ENCODE results near the gene PKP3.
"Not testable (repeated sequence)": the region's sequence is repeated elsewhere in the genome, so short reads cannot be mapped to it uniquely, and the experiment has no call there.

Gene PKP3

GRCh38 chr11:432501-433100 lies 38.6 kb downstream of the PKP3 start:
- no peak for DNase-seq

- no peak for DNase-seq
Measured at GRCh38 chr11:433111-433510, 39.1 kb downstream of the PKP3 start.

- no peak for DNase-seq
Measured at GRCh38 chr11:433641-434040, 39.6 kb downstream of the PKP3 start.

GRCh38 chr11:434496-434895 lies 40.5 kb downstream of the PKP3 start:
- no peak for DNase-seq

GRCh38 chr11:434999-435740 lies 41.2 kb downstream of the PKP3 start:
- not testable (repeated sequence) for DNase-seq

GRCh38 chr11:437228-437870 lies 43.3 kb downstream of the PKP3 start:
- DNase-seq = no peak

- no peak for DNase-seq
Measured at GRCh38 chr11:438101-438844, 44.3 kb downstream of the PKP3 start.

GRCh38 chr11:439315-440064 lies 45.5 kb downstream of the PKP3 start:
- DNase-seq = no peak

GRCh38 chr11:440065-441042 lies 46.3 kb downstream of the PKP3 start:
- no peak for DNase-seq

GRCh38 chr11:441043-441417 lies 47.0 kb downstream of the PKP3 start:
- no peak for DNase-seq

- DNase-seq = no peak
Measured at GRCh38 chr11:441418-442274, 47.6 kb downstream of the PKP3 start, which contains the start of gene ANO9. ANO9 (minus strand) TSS chr11:442011; CDS start chr11:441926, 85 bp downstream.

GRCh38 chr11:442611-443081 lies 48.6 kb downstream of the PKP3 start:
- DNase-seq = no peak

GRCh38 chr11:443542-444199 lies 49.7 kb downstream of the PKP3 start:
- DNase-seq = peak; percentile 66

GRCh38 chr11:444396-445144 lies 50.6 kb downstream of the PKP3 start:
- peak; percentile 81 for DNase-seq

GRCh38 chr11:445765-446588 lies 52.0 kb downstream of the PKP3 start:
- no peak for DNase-seq

- DNase-seq = no peak
Measured at GRCh38 chr11:446891-447290, 52.9 kb downstream of the PKP3 start.

GRCh38 chr11:447923-448731 lies 54.1 kb downstream of the PKP3 start:
- peak; percentile 36 for DNase-seq

Measured in NCI-H524 treated with DMSO at 0.1 percent for 48 hours (cell line).